K562 (cell line): ENCODE data around the gene SART1. TPM values are rescaled to one million over a fixed set of nuclear protein-coding genes. Genes with fewer than 3 reads are reported as not detected.

ENCODE experiments used
- CREB5 ChIP-seq: fragments of 250-450 bp; sonication (Bioruptor Pico); IDR thresholded peaks from 2 replicates; pipeline ENCODE4 v1.5.0; 2020; ENCODE audit warnings: mild to moderate bottlenecking
- EHMT2 ChIP-seq: fragments of 450-650 bp; IDR thresholded peaks from 2 replicates; pipeline ENCODE4 v1.6.1; 2018; ENCODE audit warnings: antibody characterized with exemption
- HMGXB4 ChIP-seq: sonication (generic); formaldehyde crosslinking; IDR thresholded peaks from 2 replicates; pipeline ENCODE4 v1.8.1; 2023; ENCODE audit warnings: mild to moderate bottlenecking, missing genetic modification reagents
- ID3 ChIP-seq, 2 experiments: fragments of 250-450 bp in 1 of 2; fragments of 450-650 bp in 1 of 2; sonication (Bioruptor Pico) in 1 of 2; IDR thresholded peaks; 2 replicates each; pipeline versions ENCODE4 v1.6.1 to v1.8.0; 2016 to 2021; ENCODE audit warnings: mild to moderate bottlenecking in 2 of 2, moderate library complexity in 2 of 2, missing compliant biosample characterization in 1 of 2, missing genetic modification characterization in 1 of 2
- IRF9 ChIP-seq: fragments of 450-650 bp; IDR thresholded peaks from 2 replicates; pipeline ENCODE4 v1.6.1; 2016; ENCODE audit warnings: missing biosample characterization, missing genetic modification characterization
- MAZ ChIP-seq, 2 experiments: fragments of 450-650 bp in 1 of 2; sonication (generic) in 1 of 2; formaldehyde crosslinking; IDR thresholded peaks in 1 of 2; conservative IDR thresholded peaks in 1 of 2; 2 replicates each; pipeline versions ENCODE4 v1.4.0 to v1.5.0; 2020; ENCODE audit warnings: mild to moderate bottlenecking in 1 of 2, missing genetic modification reagents in 1 of 2
- NFYB ChIP-seq: IDR thresholded peaks from 2 replicates; pipeline ENCODE4 v1.6.1; 2011; ENCODE audit warnings: mild to moderate bottlenecking, moderate library complexity; ENCODE audit not compliant: insufficient read length; ENCODE audit errors: extremely low read depth
- SNAPC5 ChIP-seq: fragments of 250-450 bp; sonication (Bioruptor Pico); IDR thresholded peaks from 2 replicates; pipeline ENCODE4 v1.8.0; 2021; ENCODE audit warnings: moderate library complexity, mild to moderate bottlenecking, inconsistent platforms
- STAT5A ChIP-seq: IDR thresholded peaks from 2 replicates; pipeline ENCODE4 v1.6.1; 2012; ENCODE audit warnings: low read length, inconsistent platforms, borderline replicate concordance
- TBL1XR1 ChIP-seq, 2 experiments: IDR thresholded peaks; 2 replicates each; pipeline ENCODE4 v1.6.1; 2012; ENCODE audit warnings: improper control_type of control experiment in 2 of 2, low read length in 2 of 2, mild to moderate bottlenecking in 1 of 2
- TEAD1 ChIP-seq, 2 experiments: fragments of 450-650 bp in 1 of 2; sonication (generic) in 1 of 2; formaldehyde crosslinking; IDR thresholded peaks; 2 replicates each; pipeline versions ENCODE4 v1.4.0 to v1.8.0; 2020 to 2022; ENCODE audit warnings: mild to moderate bottlenecking in 2 of 2, missing genetic modification reagents in 1 of 2
- U2AF2 ChIP-seq: fragments of 200-400 bp; formaldehyde crosslinking; optimal IDR thresholded peaks from 2 replicates; pipeline ENCODE3; 2017; ENCODE audit warnings: low read depth, mild to moderate bottlenecking, low read length
- ZBED1 ChIP-seq: IDR thresholded peaks from 2 replicates; pipeline ENCODE4 v1.6.1; 2014
- ZBTB11 ChIP-seq, 3 experiments: fragments of 200-800 bp in 1 of 3; fragments of 250-450 bp in 1 of 3; fragments of 450-650 bp in 1 of 3; sonication (Bioruptor Pico) in 1 of 3; sonication (Bioruptor generic) in 1 of 3; formaldehyde crosslinking in 1 of 3; IDR thresholded peaks; 2 replicates each; pipeline versions ENCODE4 v1.6.1 to v1.8.0; 2016 to 2022; ENCODE audit warnings: mild to moderate bottlenecking in 2 of 3, missing genetic modification characterization in 2 of 3, missing compliant biosample characterization in 1 of 3, moderate library complexity in 1 of 3
- ZNF696 ChIP-seq: fragments of 250-450 bp; sonication (Bioruptor Pico); conservative IDR thresholded peaks from 2 replicates; pipeline ENCODE4 v1.4.0; 2020; ENCODE audit warnings: mild to moderate bottlenecking, moderate library complexity
- ZNF707 ChIP-seq: fragments of 250-450 bp; sonication (Bioruptor Pico); conservative IDR thresholded peaks from 2 replicates; pipeline ENCODE4 v1.8.0; 2022; ENCODE audit warnings: inconsistent platforms, mild to moderate bottlenecking, moderate library complexity
- ZNF717 ChIP-seq: fragments of 250-450 bp; sonication (Bioruptor Pico); IDR thresholded peaks from 2 replicates; pipeline ENCODE4 v1.5.0; 2021
- polyA plus RNA-seq, 8 experiments: library from polyadenylated mRNA; depleted of rRNA in 4 of 8; stranded (reverse) in 5 of 8; unstranded in 3 of 8; fragments of >200 nt; fragmentation: Nextera tagmentation in 2 of 8; fragmentation: Illumina TruSeq in 1 of 8; extraction: Ambion mirVana in 2 of 8; extraction: Trizol in 1 of 8; gene quantifications; 2 replicates each; pipeline versions ENCODE4 v1.2.1 to v1.2.3, GENCODE V29; 2011 to 2014; ENCODE audit warnings: inconsistent platforms in 1 of 8, missing spikeins in 1 of 8
- total RNA-seq, 7 experiments: library from RNA; depleted of rRNA in 6 of 7; stranded (reverse); fragments of >200 nt in 6 of 7; fragmentation: Illumina TruSeq in 2 of 7; extraction: Trizol in 2 of 7; gene quantifications; 2 replicates each; pipeline versions ENCODE4 v1.2.1 to v1.2.3, GENCODE V29; 2011 to 2021; ENCODE audit warnings: low replicate concordance in 1 of 7

The SART1 gene
- total and polyA plus RNA-seq, 9 of the 15 experiments (the other 6 are each of a cell fraction or from before 2014, with no cell fraction given): 4.8 to 84.1 (median 31.7) TPM

- TF ChIP-seq HMGXB4 (CRISPR knock-in tag): no peak; the same call in 1 of the 2 replicates
- TF ChIP-seq ID3 (CRISPR knock-in tag; IDR thresholded peaks at IDR 0.05): no peak
- 0 out of 2 replicates have a peak, but pooled peaks have one; percentile 40 for TF ChIP-seq ID3 (tag; IDR thresholded peaks at IDR 0.05)
- TF ChIP-seq U2AF2: no peak
- TF ChIP-seq EHMT2: no peak
- no peak for TF ChIP-seq ZNF707 (CRISPR knock-in tag)
- TF ChIP-seq TBL1XR1 (IDR thresholded peaks at IDR 0.05; ENCODE audit: low read length in 2 of 2): no peak
- no peak for TF ChIP-seq SNAPC5 (CRISPR knock-in tag)
- peak in 1 of 2 experiments; percentile 8; a peak in 2 of 4 replicates for TF ChIP-seq TEAD1 (CRISPR knock-in tag; IDR thresholded peaks at IDR 0.05)
- no peak for TF ChIP-seq CREB5
- TF ChIP-seq ZBED1: no peak
- TF ChIP-seq NFYB: no peak
- no peak for TF ChIP-seq ZNF696 (CRISPR knock-in tag)
- no peak for TF ChIP-seq ZNF717 (CRISPR knock-in tag)
- no peak for TF ChIP-seq STAT5A
- TF ChIP-seq MAZ (CRISPR knock-in tag; conservative IDR thresholded peaks at IDR 0.05 in 1 of 2, IDR thresholded peaks at IDR 0.05 in 1 of 2): 0 out of 4 replicates have a peak, but pooled peaks of 1 of the 2 experiments have one; percentile 37
- TF ChIP-seq IRF9 (tag): no peak
- TF ChIP-seq ZBTB11 (CRISPR knock-in tag; IDR thresholded peaks at IDR 0.05): 0 out of 6 replicates have a peak, but pooled peaks of 1 of the 3 experiments have one; percentile 61
Observed at GRCh38 chr11:65918211-65919140, 43.1 kb upstream of the SART1 start, which contains the start of gene C11orf68 (continued).
